ENCODE results near the gene SH3D19.
"Not testable (repeated sequence)": the region's sequence is repeated elsewhere in the genome, so short reads cannot be mapped to it uniquely, and the experiment has no call there.

Gene SH3D19

GRCh38 chr4:151236036-151236435, 89.4 kb downstream of the SH3D19 start:
- DNase-seq = no peak

DNA sequence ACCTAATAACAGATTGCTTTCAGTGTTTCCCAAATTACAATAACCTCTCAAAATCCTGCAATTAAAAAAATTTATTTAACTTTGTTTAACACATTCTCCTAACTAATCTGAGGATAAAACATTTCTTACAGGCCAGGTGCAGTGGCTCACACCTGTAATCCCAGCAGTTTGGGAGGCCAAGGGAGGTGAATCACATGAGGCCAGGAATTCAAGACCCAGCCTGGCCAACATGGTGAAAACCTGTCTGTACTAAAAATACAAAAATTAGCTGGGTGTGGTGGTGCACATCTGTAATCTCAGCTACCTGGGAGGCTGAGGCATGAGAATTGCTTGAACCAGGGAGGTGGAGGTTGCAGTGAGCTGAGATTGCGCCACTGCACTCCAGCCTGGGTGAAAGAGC, 90.0 kb downstream of the SH3D19 start:
- DNase-seq = not testable (repeated sequence)

GRCh38 chr4:151233600-151233999, 91.8 kb downstream of the SH3D19 start:
- DNase-seq = no peak

DNA sequence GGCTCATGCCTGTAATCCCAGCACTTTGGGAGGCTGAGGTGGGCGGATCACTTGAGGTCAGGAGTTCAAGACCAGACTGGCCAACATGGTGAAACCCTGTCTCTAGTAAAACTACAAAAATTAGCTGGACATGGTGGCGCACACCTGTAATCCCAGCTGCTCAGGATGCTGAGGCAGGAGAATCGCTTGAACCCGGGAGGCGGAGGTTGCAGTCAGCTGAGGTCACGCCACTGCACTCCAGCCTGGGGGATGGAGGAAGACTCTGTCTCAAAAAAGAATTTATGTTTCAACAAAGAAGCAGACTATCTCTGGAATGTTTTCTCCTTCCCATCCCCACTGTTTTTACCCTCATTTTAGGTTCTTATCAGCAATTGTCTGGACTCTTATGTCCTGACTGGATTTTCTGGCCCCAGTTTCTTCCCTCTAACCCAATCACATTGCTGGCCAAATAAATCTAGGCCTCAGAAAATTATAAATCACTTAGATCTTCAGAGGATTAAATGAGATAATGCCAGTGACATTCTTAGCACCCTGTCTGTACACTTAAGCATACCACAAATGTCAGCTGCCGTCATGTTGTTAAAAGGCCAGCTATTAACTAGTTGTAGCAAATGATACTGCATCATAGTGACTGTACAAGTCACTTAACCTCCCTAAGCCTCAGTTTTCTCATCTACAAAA, 93.3 kb downstream of the SH3D19 start:
- no peak for DNase-seq

- DNase-seq = no peak
These were observed 97.0 kb downstream of the SH3D19 start for GRCh38 chr4:151228189-151229119.

- DNase-seq = peak in 35 of 58 donors; percentile 4 to 69 (median 26)
These were observed 97.7 kb downstream of the SH3D19 start for GRCh38 chr4:151227731-151228130.

GRCh38 chr4:151227172-151227571, 98.2 kb downstream of the SH3D19 start:
- no peak for DNase-seq

- DNase-seq = peak in 5 of 58 donors; percentile 0 to 58 (median 12)
These were observed 99.1 kb downstream of the SH3D19 start for GRCh38 chr4:151226004-151226932.

GRCh38 chr4:151223465-151223864, 101.9 kb downstream of the SH3D19 start:
- DNase-seq = no peak

- no peak for DNase-seq
These were observed 105.5 kb downstream of the SH3D19 start for GRCh38 chr4:151219948-151220347.

- DNase-seq = no peak
These were observed 106.3 kb downstream of the SH3D19 start for GRCh38 chr4:151219091-151219490.

DNA sequence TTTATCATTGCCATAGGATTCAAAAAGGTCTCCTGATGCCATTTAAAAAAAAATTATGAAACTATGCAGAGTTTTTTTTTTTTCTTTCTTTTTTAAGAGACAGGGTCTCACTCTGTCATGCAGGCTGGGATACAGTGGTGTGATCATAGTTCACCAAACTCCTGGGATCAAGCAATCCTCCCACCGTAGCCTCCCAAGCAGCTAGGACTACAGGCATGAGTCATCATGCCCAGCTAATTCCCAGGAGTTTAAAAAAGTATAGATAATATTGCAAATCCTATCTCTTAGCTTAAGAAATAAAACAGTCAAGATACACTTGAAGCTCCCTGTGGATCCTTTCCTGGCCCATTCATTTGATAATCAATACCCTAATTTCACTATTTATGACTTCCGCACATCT, 107.1 kb downstream of the SH3D19 start:
- no peak for DNase-seq

DNA sequence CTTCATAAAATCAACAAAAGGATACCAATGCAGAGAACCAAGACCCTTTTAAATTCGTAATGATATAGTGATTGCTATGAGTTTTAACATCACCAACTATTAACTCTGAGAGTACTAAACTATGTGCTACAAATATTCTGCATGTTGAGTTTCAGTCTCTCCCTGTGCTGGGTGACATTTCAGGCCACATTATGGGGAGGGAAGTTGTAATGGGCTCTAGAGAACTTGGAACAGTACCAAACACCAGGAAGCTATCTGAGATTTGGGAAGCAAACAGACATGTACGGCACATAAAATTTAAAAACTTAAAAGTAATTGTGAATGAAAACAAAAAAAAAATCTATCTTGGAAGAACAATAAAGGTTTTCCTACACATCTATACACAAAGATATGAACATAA, 108.1 kb downstream of the SH3D19 start:
- DNase-seq = no peak

DNA sequence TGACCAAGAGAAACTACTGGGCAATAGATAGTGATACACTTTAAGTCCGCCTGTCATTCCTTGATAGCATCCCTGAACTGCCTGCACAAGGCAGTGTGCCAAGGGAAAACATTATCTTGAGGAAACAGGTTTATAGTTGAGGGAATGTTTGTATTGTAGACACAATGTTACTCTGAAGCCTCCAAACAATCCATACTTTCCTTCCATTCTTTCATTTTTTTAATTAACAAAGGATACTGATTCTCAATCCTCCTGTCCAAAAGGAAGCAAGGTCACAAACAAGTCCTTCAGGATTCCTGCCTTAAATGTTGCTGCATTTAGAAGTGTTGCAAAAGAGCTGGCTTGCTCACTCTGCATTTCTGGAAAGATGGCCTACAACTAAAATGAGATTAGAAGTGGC, 110.1 kb downstream of the SH3D19 start:
- DNase-seq = no peak

GRCh38 chr4:151207868-151208267, 117.5 kb downstream of the SH3D19 start:
- no peak for DNase-seq

DNA sequence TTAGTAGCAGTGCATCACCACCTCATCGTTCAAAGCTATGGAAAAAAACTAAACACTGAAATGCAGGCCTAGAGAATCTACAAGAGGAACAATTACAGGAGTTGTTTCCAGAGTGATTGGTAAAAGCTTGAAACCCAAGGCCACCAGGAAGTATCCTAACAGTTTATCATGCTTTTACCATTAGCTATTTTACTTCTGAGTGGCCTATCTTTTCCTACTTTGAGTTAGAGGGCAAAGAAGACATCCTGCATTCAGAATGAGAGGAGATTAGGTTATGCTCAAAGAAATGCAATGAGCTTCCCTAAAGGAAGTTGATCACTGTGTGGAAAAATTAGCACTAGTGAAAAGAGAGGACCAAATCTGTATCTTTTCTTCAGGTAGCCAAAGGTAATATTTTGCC, 118.2 kb downstream of the SH3D19 start:
- DNase-seq = no peak

GRCh38 chr4:151206241-151207005, 119.0 kb downstream of the SH3D19 start:
- no peak for DNase-seq

GRCh38 chr4:151205722-151206121, 119.7 kb downstream of the SH3D19 start:
- no peak for DNase-seq

GRCh38 chr4:151204925-151205524, 120.4 kb downstream of the SH3D19 start:
- no peak for DNase-seq

DNA sequence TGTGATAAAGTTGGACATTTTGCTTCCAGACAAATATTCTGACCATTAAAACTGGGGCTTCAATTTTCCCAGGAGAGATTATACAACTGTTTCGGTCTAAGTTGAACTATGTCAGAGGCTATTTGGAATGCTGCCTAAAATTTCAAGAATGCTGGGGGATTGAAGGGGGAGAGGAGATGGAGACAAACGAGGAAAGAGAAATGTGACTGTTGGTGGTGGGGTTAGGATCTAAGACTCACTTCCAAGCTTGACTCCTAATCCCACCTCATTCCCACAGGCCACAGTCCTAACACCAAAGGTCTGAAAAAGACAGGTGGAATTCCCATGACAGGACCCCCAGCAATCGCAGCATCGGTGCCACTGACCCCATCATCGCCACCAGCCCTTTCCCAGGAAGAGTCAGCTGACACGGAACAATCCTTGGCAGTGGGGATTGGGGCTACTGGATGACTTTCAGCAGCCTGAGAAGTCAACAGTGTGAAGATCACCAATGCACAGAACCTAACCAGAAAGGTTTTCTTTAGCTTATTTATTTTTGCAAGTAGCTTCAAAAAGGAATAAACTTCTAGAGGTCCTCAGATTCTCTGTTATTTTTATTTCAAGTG, 122.5 kb downstream of the SH3D19 start:
- DNase-seq = peak in 2 of 58 donors; percentile 14 to 32
